ENCODE measurements around the gene ZDHHC20. TPM values are rescaled to one million over a fixed set of nuclear protein-coding genes. Genes with fewer than 3 reads are reported as not detected.

ZDHHC20 gene
- total and polyA plus RNA-seq, 10 of the 15 experiments (the other 5 are each of a cell fraction or from before 2014, with no cell fraction given), result 8.6 to 57.8 (median 41.7) TPM

DNA sequence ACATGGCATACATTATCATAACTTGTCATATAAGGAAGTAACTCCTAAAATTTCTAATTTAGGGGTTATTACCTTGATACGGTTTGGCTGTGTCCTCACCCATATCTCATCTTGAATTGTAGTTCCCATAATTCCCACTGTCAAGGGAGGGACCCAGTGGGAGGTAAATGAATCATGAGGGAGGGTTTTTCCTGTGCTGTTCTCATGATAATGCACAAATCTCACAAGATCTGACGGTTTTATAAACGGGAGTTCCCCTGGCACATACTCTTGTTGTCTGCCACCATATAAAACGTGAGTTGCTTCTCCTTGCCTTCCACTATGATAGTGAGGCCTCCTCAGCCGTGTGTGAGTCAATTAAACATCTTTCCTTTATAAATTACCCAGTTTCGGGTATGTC is 76.0 kb downstream of the ZDHHC20 start:
- no peaks in the 10 kb centered on the region for H4K20me1 ChIP-seq (ENCODE audit: control insufficient read depth, insufficient read depth)
- no peak for ATAC-seq
- 85% methylated on average over 6 of the region's 6 CpGs for WGBS (ENCODE audit: insufficient coverage, insufficient replicate concordance, low lambda C conversion rate, missing lambda C conversion rate)
- H3K36me3 ChIP-seq (ENCODE audit: control insufficient read depth in 2 of 2, insufficient read depth in 2 of 2, low read length in 1 of 2), result peaks cover 0 to 13% of the 10 kb centered on the region in 2 experiments; a peak in 2 of 4 replicates
- POLR2A ChIA-PET, result no interaction called here
- no peak overlapping the region for H3K9ac ChIP-seq (ENCODE audit: control insufficient read depth, insufficient read depth, low read length)
- H3K4me2 ChIP-seq (ENCODE audit: control insufficient read depth, insufficient read depth), result no peak overlapping the region
- no peak overlapping the region for H3K27ac ChIP-seq (ENCODE audit: control insufficient read depth, insufficient read depth)
- RAD21 ChIA-PET (ENCODE audit: unreplicated experiment), result no interaction called here
- TF ChIP-seq GABPA (IDR thresholded peaks at IDR 0.05; ENCODE audit: low read depth), result no peak
- TF ChIP-seq RAD21 (IDR thresholded peaks at IDR 0.05; ENCODE audit: insufficient read depth, low read depth, low read length), result no peak
- no peak for TF ChIP-seq RBBP5 (conservative IDR thresholded peaks at IDR 0.05)
- no peak for TF ChIP-seq NFYA (IDR thresholded peaks at IDR 0.05; ENCODE audit: borderline replicate concordance, low read depth, low read length)
- no peak for TF ChIP-seq ETV6 (conservative IDR thresholded peaks at IDR 0.05 in 1 of 2, IDR thresholded peaks at IDR 0.05 in 1 of 2; ENCODE audit: borderline replicate concordance in 1 of 2, low read depth in 1 of 2)
- no peak for TF ChIP-seq NBN (IDR thresholded peaks at IDR 0.05)
- TF ChIP-seq EP300 (IDR thresholded peaks at IDR 0.05; ENCODE audit: borderline replicate concordance in 1 of 2, control insufficient read depth in 1 of 2, low read depth in 2 of 2, low read length in 2 of 2), result no peak
- no peak for TF ChIP-seq YBX1 (IDR thresholded peaks at IDR 0.05)
- TF ChIP-seq SPI1 (IDR thresholded peaks at IDR 0.05; ENCODE audit: borderline replicate concordance, insufficient read depth, low read depth, low read length), result no peak
- no peak for TF ChIP-seq NR2F1 (conservative IDR thresholded peaks at IDR 0.05)
- TF ChIP-seq, protein P1, sequence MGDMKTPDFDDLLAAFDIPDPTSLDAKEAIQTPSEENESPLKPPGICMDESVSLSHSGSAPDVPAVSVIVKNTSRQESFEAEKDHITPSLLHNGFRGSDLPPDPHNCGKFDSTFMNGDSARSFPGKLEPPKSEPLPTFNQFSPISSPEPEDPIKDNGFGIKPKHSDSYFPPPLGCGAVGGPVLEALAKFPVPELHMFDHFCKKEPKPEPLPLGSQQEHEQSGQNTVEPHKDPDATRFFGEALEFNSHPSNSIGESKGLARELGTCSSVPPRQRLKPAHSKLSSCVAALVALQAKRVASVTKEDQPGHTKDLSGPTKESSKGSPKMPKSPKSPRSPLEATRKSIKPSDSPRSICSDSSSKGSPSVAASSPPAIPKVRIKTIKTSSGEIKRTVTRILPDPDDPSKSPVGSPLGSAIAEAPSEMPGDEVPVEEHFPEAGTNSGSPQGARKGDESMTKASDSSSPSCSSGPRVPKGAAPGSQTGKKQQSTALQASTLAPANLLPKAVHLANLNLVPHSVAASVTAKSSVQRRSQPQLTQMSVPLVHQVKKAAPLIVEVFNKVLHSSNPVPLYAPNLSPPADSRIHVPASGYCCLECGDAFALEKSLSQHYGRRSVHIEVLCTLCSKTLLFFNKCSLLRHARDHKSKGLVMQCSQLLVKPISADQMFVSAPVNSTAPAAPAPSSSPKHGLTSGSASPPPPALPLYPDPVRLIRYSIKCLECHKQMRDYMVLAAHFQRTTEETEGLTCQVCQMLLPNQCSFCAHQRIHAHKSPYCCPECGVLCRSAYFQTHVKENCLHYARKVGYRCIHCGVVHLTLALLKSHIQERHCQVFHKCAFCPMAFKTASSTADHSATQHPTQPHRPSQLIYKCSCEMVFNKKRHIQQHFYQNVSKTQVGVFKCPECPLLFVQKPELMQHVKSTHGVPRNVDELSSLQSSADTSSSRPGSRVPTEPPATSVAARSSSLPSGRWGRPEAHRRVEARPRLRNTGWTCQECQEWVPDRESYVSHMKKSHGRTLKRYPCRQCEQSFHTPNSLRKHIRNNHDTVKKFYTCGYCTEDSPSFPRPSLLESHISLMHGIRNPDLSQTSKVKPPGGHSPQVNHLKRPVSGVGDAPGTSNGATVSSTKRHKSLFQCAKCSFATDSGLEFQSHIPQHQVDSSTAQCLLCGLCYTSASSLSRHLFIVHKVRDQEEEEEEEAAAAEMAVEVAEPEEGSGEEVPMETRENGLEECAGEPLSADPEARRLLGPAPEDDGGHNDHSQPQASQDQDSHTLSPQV (IDR thresholded peaks at IDR 0.05), result no peak
- no peak for TF ChIP-seq BACH1 (IDR thresholded peaks at IDR 0.05; ENCODE audit: borderline replicate concordance)
- TF ChIP-seq, protein P2, sequence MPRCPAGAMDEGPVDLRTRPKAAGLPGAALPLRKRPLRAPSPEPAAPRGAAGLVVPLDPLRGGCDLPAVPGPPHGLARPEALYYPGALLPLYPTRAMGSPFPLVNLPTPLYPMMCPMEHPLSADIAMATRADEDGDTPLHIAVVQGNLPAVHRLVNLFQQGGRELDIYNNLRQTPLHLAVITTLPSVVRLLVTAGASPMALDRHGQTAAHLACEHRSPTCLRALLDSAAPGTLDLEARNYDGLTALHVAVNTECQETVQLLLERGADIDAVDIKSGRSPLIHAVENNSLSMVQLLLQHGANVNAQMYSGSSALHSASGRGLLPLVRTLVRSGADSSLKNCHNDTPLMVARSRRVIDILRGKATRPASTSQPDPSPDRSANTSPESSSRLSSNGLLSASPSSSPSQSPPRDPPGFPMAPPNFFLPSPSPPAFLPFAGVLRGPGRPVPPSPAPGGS (IDR thresholded peaks at IDR 0.05; ENCODE audit: borderline replicate concordance, insufficient read depth, low read depth, low read length, poor library complexity, severe bottlenecking), result no peak
- no peak for TF ChIP-seq ZNF384 (IDR thresholded peaks at IDR 0.05; ENCODE audit: borderline replicate concordance, low read depth, low read length)
- TF ChIP-seq ESRRA (IDR thresholded peaks at IDR 0.05; ENCODE audit: low read length), result no peak
- no peak for TF ChIP-seq IRF4 (IDR thresholded peaks at IDR 0.05; ENCODE audit: low read depth, low read length)
- no peaks in the 10 kb centered on the region for H3K79me2 ChIP-seq (ENCODE audit: control insufficient read depth, insufficient read depth, low read length)
- DNase-seq (ENCODE audit: low read depth, low spot score), result no peak
- no TSS peak for BruUV-seq (replicated peaks)
- SMC1A ChIA-PET (ENCODE audit: uncharacterized antibody, unreplicated experiment), result no interaction called here
- intact Hi-C loops (cut with micrococcal nuclease; ENCODE audit: unreplicated experiment), result no loop called here
- H3K27me3 ChIP-seq (replicated peaks in 1 of 2; ENCODE audit: control insufficient read depth in 2 of 2, insufficient read depth in 2 of 2, low read length in 1 of 2), result no peaks in the 10 kb centered on the region
- H2AFZ ChIP-seq (ENCODE audit: control insufficient read depth, low read depth, low read length), result no peak overlapping the region
- CTCF ChIA-PET, result interaction anchor here (1.0 to 1.4 kb wide), 3 partner anchors 8 to 94 kb away, joined by 3 to 4 read pairs (median 3); no protein-coding TSS in a partner anchor
- FAIRE-seq, result no peak
- in situ Hi-C loops (cut with MboI), result no loop called here
- H3K4me3 ChIP-seq, result no peak overlapping the region
- H3K4me1 ChIP-seq (ENCODE audit: control insufficient read depth, insufficient read depth, low read length), result no peaks in the 10 kb centered on the region
- H3K9me3 ChIP-seq (replicated peaks; ENCODE audit: control insufficient read depth, insufficient read depth, low read length), result peaks cover 1% of the 10 kb centered on the region; the same call in 2 of the 3 replicates
